OCI-LY1 (cell line): ENCODE measurements around the gene SH3RF3.

Source experiments
- H2AFZ ChIP-seq: fragments of 200-600 bp; sonication (generic), shearing (Covaris generic); 2 replicates; pipeline ENCODE4 v1.6.0; 2014; ENCODE audit warnings: antibody characterized with exemption, mild to moderate bottlenecking, low read length
- H3F3A ChIP-seq: fragments of 200-600 bp; sonication (generic), shearing (Covaris generic); 2 replicates; pipeline ENCODE4 v1.6.0; 2014; ENCODE audit warnings: mild to moderate bottlenecking, antibody characterized with exemption, low read length, moderate library complexity; ENCODE audit not compliant: insufficient read depth
- H3K27ac ChIP-seq: fragments of 200-600 bp; sonication (generic); 2 replicates; pipeline ENCODE4 v1.5.1; 2014; ENCODE audit warnings: low read length, mixed run types, mild to moderate bottlenecking, low read depth; ENCODE audit not compliant: poor library complexity, severe bottlenecking
- H3K27me3 ChIP-seq: fragments of 200-600 bp; sonication (generic); 2 replicates; pipeline ENCODE4 v1.6.0; 2014; ENCODE audit warnings: antibody characterized with exemption, mild to moderate bottlenecking, low read length, moderate library complexity; ENCODE audit not compliant: insufficient read depth
- H3K36me3 ChIP-seq: fragments of 200-600 bp; sonication (generic); 2 replicates; pipeline ENCODE4 v1.6.1; 2014; ENCODE audit warnings: mild to moderate bottlenecking, antibody characterized with exemption, low read length, moderate library complexity, mixed read lengths; ENCODE audit not compliant: insufficient read depth
- H3K4me1 ChIP-seq: fragments of 200-600 bp; sonication (generic); 2 replicates; pipeline ENCODE4 v1.5.1; 2014; ENCODE audit warnings: mild to moderate bottlenecking, low read length, moderate library complexity; ENCODE audit not compliant: insufficient read depth, severe bottlenecking
- H3K4me2 ChIP-seq: fragments of 200-600 bp; sonication (generic), shearing (Covaris generic); 2 replicates; pipeline ENCODE4 v1.6.1; 2014; ENCODE audit warnings: low read length
- H3K4me3 ChIP-seq: fragments of 200-600 bp; sonication (generic); 2 replicates; pipeline ENCODE4 v1.5.1; 2014; ENCODE audit warnings: low read length, low read depth, mild to moderate bottlenecking, mixed read lengths; ENCODE audit not compliant: poor library complexity, severe bottlenecking
- H3K79me2 ChIP-seq: fragments of 200-600 bp; shearing (Covaris generic); 2 replicates; pipeline ENCODE4 v1.6.1; 2016; ENCODE audit warnings: mixed run types, low read length, mixed read lengths; ENCODE audit not compliant: insufficient read depth
- H3K9ac ChIP-seq: fragments of 200-600 bp; sonication (generic), shearing (Covaris generic); 2 replicates; pipeline ENCODE4 v1.6.1; 2014; ENCODE audit warnings: mild to moderate bottlenecking, low read length, mixed read lengths
- H3K9me2 ChIP-seq: fragments of 200-600 bp; sonication (generic), shearing (Covaris generic); 2 replicates; pipeline ENCODE4 v1.6.1; 2014; ENCODE audit warnings: low read depth, mild to moderate bottlenecking, low read length, mixed read lengths
- H3K9me3 ChIP-seq: fragments of 200-600 bp; shearing (Covaris generic); 2 replicates; pipeline ENCODE4 v1.6.1; 2014; ENCODE audit warnings: low read length, mixed read lengths
- H4K20me1 ChIP-seq: fragments of 200-600 bp; sonication (generic), shearing (Covaris generic); 2 replicates; pipeline ENCODE4 v1.6.0; 2016; ENCODE audit warnings: mild to moderate bottlenecking, low read length; ENCODE audit not compliant: insufficient read depth
- EZH2 ChIP-seq: fragments of 200-600 bp; sonication (generic), shearing (Covaris generic); IDR thresholded peaks from 2 replicates; pipeline ENCODE4 v1.8.0; 2017; ENCODE audit warnings: borderline replicate concordance, mixed run types, mild to moderate bottlenecking, antibody characterized with exemption, low read length, moderate library complexity, mixed read lengths
- TF ChIP-seq, protein P1 (sequence below): fragments of 200-600 bp; sonication (generic), shearing (Covaris generic); IDR thresholded peaks from 2 replicates; pipeline ENCODE4 v1.5.1; 2017; ENCODE audit warnings: mild to moderate bottlenecking, antibody characterized with exemption, low read length, moderate library complexity, mixed read lengths

Gene SH3RF3

DNA sequence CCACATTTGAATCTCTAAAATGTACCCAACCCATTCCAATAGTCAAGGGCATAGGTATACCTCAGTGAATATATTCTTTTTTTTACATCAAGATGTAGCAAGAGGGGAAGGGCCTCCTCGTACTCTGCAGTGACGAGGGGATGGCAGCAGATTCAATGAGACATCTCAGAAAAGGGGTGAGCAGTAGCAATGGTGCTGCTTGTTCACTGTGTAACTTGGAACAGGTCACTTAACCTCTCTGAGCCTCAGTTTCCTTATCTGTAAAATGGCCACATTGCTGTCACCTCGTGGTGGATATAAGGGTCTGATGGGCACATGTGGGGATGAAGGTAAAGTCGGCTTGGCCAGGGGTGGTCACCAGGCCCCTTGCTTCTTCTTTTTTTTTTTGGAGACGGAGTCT is 263.1 kb downstream of the SH3RF3 start:
- H3K27me3 ChIP-seq = no peaks in the 10 kb centered on the region
- H3F3A ChIP-seq = no peaks in the 10 kb centered on the region
- H3K36me3 ChIP-seq = no peaks in the 10 kb centered on the region
- H4K20me1 ChIP-seq = no peaks in the 10 kb centered on the region
- TF ChIP-seq, protein P1, sequence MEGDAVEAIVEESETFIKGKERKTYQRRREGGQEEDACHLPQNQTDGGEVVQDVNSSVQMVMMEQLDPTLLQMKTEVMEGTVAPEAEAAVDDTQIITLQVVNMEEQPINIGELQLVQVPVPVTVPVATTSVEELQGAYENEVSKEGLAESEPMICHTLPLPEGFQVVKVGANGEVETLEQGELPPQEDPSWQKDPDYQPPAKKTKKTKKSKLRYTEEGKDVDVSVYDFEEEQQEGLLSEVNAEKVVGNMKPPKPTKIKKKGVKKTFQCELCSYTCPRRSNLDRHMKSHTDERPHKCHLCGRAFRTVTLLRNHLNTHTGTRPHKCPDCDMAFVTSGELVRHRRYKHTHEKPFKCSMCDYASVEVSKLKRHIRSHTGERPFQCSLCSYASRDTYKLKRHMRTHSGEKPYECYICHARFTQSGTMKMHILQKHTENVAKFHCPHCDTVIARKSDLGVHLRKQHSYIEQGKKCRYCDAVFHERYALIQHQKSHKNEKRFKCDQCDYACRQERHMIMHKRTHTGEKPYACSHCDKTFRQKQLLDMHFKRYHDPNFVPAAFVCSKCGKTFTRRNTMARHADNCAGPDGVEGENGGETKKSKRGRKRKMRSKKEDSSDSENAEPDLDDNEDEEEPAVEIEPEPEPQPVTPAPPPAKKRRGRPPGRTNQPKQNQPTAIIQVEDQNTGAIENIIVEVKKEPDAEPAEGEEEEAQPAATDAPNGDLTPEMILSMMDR = no peak
- no peak for TF ChIP-seq EZH2
- no peak overlapping the region for H3K9ac ChIP-seq
- H3K9me2 ChIP-seq = no peaks in the 10 kb centered on the region
- no peaks in the 10 kb centered on the region for H3K9me3 ChIP-seq
- no peak overlapping the region for H3K27ac ChIP-seq
- no peak overlapping the region for H3K4me2 ChIP-seq
- H3K4me1 ChIP-seq = no peaks in the 10 kb centered on the region
- no peak overlapping the region for H3K4me3 ChIP-seq
- H2AFZ ChIP-seq = no peak overlapping the region
- no peaks in the 10 kb centered on the region for H3K79me2 ChIP-seq

DNA sequence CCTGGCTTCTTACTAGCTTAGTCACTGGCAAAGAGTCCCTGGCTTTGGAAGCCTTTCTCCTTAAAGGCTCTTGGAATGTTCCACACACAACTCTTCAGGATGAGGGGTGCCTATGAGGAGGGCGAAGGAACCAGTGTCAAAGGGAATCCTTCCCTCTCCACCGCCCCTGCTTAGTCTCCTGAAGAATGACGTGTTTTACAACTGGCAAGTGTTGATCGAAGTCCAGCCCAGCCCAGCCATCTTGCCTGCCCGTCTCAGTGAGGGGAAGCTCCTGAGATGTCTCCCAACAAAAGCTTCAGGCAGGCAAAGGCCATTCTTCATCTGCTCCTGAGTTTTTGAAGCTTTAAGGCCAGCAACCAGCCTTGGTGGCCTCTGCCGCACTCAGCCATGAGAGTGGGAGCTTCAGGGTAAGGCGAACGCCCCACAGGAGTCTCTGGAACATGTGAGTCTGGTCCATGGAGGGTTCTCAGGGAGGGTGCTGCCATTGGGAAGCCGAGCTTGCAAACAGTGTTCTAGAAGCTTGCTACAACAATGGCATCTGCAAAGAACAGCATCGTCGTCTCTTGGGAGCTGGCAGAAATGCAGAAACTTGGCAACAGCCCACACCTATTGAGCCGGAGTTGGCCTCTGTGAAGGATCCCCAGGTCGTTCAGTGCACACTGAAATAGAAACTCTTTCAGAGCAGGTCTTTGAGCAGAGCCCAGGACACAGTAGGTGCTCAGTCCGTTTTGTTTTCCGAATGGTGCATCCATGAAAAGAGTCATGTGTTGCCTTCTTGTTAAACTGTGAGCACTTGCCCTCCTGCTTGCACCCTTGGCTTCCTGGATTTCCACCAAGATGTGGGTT is 264.0 kb downstream of the SH3RF3 start:
- Histone ChIP-seq H3K9me3 (no peaks in the 10 kb centered on the region), H3K4me1 (no peaks in the 10 kb centered on the region), H3K9ac (no peak overlapping the region), H3K79me2 (no peaks in the 10 kb centered on the region), H2AFZ (no peak overlapping the region), H3K27me3 (no peaks in the 10 kb centered on the region), H3K4me3 (no peak overlapping the region), H4K20me1 (no peaks in the 10 kb centered on the region), H3F3A (no peaks in the 10 kb centered on the region), H3K36me3 (no peaks in the 10 kb centered on the region), H3K27ac (no peak overlapping the region), H3K4me2 (no peak overlapping the region), H3K9me2 (no peaks in the 10 kb centered on the region)
- no peak for TF ChIP-seq EZH2
- TF ChIP-seq, protein P1 = no peak

DNA sequence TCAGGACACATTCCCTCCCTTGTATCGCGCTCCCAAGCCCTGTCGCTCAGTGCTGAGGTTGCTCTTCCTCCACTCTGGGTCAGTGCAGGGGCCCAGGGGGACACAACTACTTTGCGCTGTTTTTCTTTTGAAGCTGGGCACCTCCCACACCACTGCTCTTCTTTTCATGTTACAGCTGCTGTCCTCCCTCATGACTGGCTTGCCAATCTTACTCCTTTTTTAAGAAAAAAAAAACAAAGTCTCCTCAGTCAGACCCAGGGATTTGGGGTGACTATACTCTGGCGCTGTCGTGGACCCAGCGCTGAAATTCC is 264.6 kb downstream of the SH3RF3 start:
- Histone ChIP-seq H3F3A (no peaks in the 10 kb centered on the region), H3K36me3 (no peaks in the 10 kb centered on the region), H3K79me2 (no peaks in the 10 kb centered on the region), H3K4me3 (no peak overlapping the region), H2AFZ (no peak overlapping the region), H3K27me3 (no peaks in the 10 kb centered on the region), H3K4me2 (no peak overlapping the region), H3K9ac (no peak overlapping the region), H3K4me1 (no peaks in the 10 kb centered on the region), H3K9me2 (no peaks in the 10 kb centered on the region), H3K27ac (no peak overlapping the region), H3K9me3 (no peaks in the 10 kb centered on the region), H4K20me1 (no peaks in the 10 kb centered on the region)
- TF ChIP-seq EZH2 = no peak
- TF ChIP-seq, protein P1 = no peak
